H9 (cell line): ENCODE results near the gene CFAP46. TPM values are rescaled to one million over a fixed set of nuclear protein-coding genes. Genes with fewer than 3 reads are reported as not detected.

Source experiments
- DNase-seq: peaks from one replicate; pipeline ENCODE4 v3.0.0-alpha.2; 2017
- H2AFZ ChIP-seq: one replicate; pipeline ENCODE4 v1.6.1; 2013; ENCODE audit warnings: mild to moderate bottlenecking, low read length, control low read depth, moderate library complexity
- H2AK5ac ChIP-seq: 2 replicates; pipeline ENCODE4 v1.6.1; 2013; ENCODE audit warnings: low read length, control low read depth, mixed read lengths; ENCODE audit not compliant: insufficient read length
- H2BK120ac ChIP-seq: one replicate; pipeline ENCODE4 v1.6.1; 2013; ENCODE audit warnings: low read depth, mild to moderate bottlenecking, low read length, control low read depth, inconsistent platforms; ENCODE audit not compliant: poor library complexity, severe bottlenecking
- H2BK12ac ChIP-seq: 2 replicates; pipeline ENCODE4 v1.6.1; 2013; ENCODE audit warnings: low read length, control low read depth, mixed read lengths, low read depth; ENCODE audit not compliant: insufficient read length
- H2BK15ac ChIP-seq: 2 replicates; pipeline ENCODE4 v1.6.1; 2013; ENCODE audit warnings: low read depth, low read length, control low read depth
- H2BK20ac ChIP-seq: one replicate; pipeline ENCODE4 v1.6.1; 2013; ENCODE audit warnings: low read depth, mild to moderate bottlenecking, low read length, control low read depth, inconsistent platforms; ENCODE audit not compliant: poor library complexity, severe bottlenecking
- H2BK5ac ChIP-seq: 2 replicates; pipeline ENCODE4 v1.6.1; 2013; ENCODE audit warnings: low read length, control low read depth, mixed read lengths; ENCODE audit not compliant: insufficient read length
- H3K14ac ChIP-seq: 2 replicates; pipeline ENCODE4 v1.6.1; 2013; ENCODE audit warnings: low read length, control low read depth; ENCODE audit not compliant: insufficient read depth
- H3K18ac ChIP-seq: 2 replicates; pipeline ENCODE4 v1.6.1; 2013; ENCODE audit warnings: low read depth, mild to moderate bottlenecking, mixed read lengths, low read length, control low read depth; ENCODE audit not compliant: insufficient read length
- H3K23ac ChIP-seq: 2 replicates; pipeline ENCODE4 v1.6.1; 2013; ENCODE audit warnings: low read length, control low read depth, mixed read lengths, low read depth; ENCODE audit not compliant: insufficient read length
- H3K23me2 ChIP-seq: 2 replicates; pipeline ENCODE4 v1.6.1; 2013; ENCODE audit warnings: low read depth, mild to moderate bottlenecking, mixed read lengths, low read length, control low read depth; ENCODE audit not compliant: insufficient read length, poor library complexity, severe bottlenecking
- H3K27ac ChIP-seq: 2 replicates; pipeline ENCODE4 v1.5.1; 2013; ENCODE audit warnings: low read length, control low read depth, mixed read lengths, low read depth; ENCODE audit not compliant: insufficient read length
- H3K27me3 ChIP-seq: 2 replicates; pipeline ENCODE4 v1.6.1; 2013; ENCODE audit warnings: low read length, control low read depth, inconsistent platforms; ENCODE audit not compliant: insufficient read depth
- H3K4ac ChIP-seq: 2 replicates; pipeline ENCODE4 v1.6.1; 2013; ENCODE audit warnings: low read depth, mild to moderate bottlenecking, control low read depth, inconsistent platforms, low read length, moderate library complexity
- H3K4me1 ChIP-seq: 2 replicates; pipeline ENCODE4 v1.6.1; 2013; ENCODE audit warnings: low read length, control low read depth, inconsistent platforms; ENCODE audit not compliant: insufficient read depth
- H3K4me2 ChIP-seq: 2 replicates; pipeline ENCODE4 v1.6.1; 2013; ENCODE audit warnings: low read length, control low read depth, mixed read lengths; ENCODE audit not compliant: insufficient read length, insufficient read depth
- H3K56ac ChIP-seq: 2 replicates; pipeline ENCODE4 v1.6.1; 2013; ENCODE audit warnings: low read depth, mild to moderate bottlenecking, mixed read lengths, low read length, control low read depth; ENCODE audit not compliant: insufficient read length
- H3K79me1 ChIP-seq: 2 replicates; pipeline ENCODE4 v1.6.1; 2013; ENCODE audit warnings: low read depth, mild to moderate bottlenecking, moderate library complexity, low read length, control low read depth, inconsistent platforms; ENCODE audit not compliant: insufficient read depth, poor library complexity, severe bottlenecking
- H3K79me2 ChIP-seq: 2 replicates; pipeline ENCODE4 v1.6.1; 2013; ENCODE audit warnings: low read length, control low read depth, inconsistent platforms; ENCODE audit not compliant: insufficient read depth
- H3K9ac ChIP-seq: 2 replicates; pipeline ENCODE4 v1.6.1; 2013; ENCODE audit warnings: low read length, control low read depth, mixed read lengths; ENCODE audit not compliant: insufficient read length; ENCODE audit errors: extremely low read depth
- H3K9me3 ChIP-seq: one replicate; pipeline ENCODE4 v1.6.1; 2013; ENCODE audit warnings: low read depth, low read length, inconsistent platforms; ENCODE audit not compliant: control insufficient read depth
- H3T11ph ChIP-seq: one replicate; pipeline ENCODE4 v1.6.1; 2013; ENCODE audit warnings: mild to moderate bottlenecking, low read length, control low read depth, inconsistent platforms
- H4K20me1 ChIP-seq: one replicate; pipeline ENCODE4 v1.6.1; 2013; ENCODE audit not compliant: control insufficient read depth, insufficient read length, insufficient read depth
- H4K5ac ChIP-seq: 2 replicates; pipeline ENCODE4 v1.6.1; 2013; ENCODE audit warnings: low read depth, mild to moderate bottlenecking, mixed read lengths, low read length, control low read depth; ENCODE audit not compliant: insufficient read length
- H4K8ac ChIP-seq: replicated peaks from 2 replicates; pipeline ENCODE4 v1.6.1; 2013; ENCODE audit warnings: low read length, control low read depth, mixed read lengths, low read depth; ENCODE audit not compliant: insufficient read length
- H4K91ac ChIP-seq: 2 replicates; pipeline ENCODE4 v1.6.1; 2013; ENCODE audit warnings: low read depth, mild to moderate bottlenecking, moderate library complexity, mixed read lengths, low read length, control low read depth; ENCODE audit not compliant: insufficient read length
- H3K27ac Mint-ChIP-seq, 3 experiments: 2 replicates in 2 of 3; 3 replicates in 1 of 3; pipeline ENCODE4 v1.8.0; 2020 to 2021; ENCODE audit warnings: mixed read lengths in 3 of 3, mild to moderate bottlenecking in 1 of 3, moderate library complexity in 1 of 3
- H3K27me3 Mint-ChIP-seq: 2 replicates; pipeline ENCODE4 v1.8.0; 2021; ENCODE audit warnings: low read depth, mild to moderate bottlenecking, moderate library complexity, mixed read lengths
- H3K36me3 Mint-ChIP-seq, 3 experiments: 2 replicates in 2 of 3; 3 replicates in 1 of 3; pipeline ENCODE4 v1.8.0; 2020 to 2021; ENCODE audit warnings: low read depth in 3 of 3, mixed read lengths in 3 of 3; ENCODE audit not compliant: insufficient read depth in 1 of 3
- H3K4me1 Mint-ChIP-seq, 2 experiments: 2 replicates each; pipeline ENCODE4 v1.8.0; 2020; ENCODE audit warnings: mixed read lengths in 2 of 2
- H3K4me3 Mint-ChIP-seq, 2 experiments: 2 replicates in 1 of 2; 3 replicates in 1 of 2; pipeline ENCODE4 v1.8.0; 2020 to 2021; ENCODE audit warnings: mild to moderate bottlenecking in 2 of 2, mixed read lengths in 2 of 2, moderate library complexity in 1 of 2
- H3K9me3 Mint-ChIP-seq, 2 experiments: 2 replicates in 1 of 2; 3 replicates in 1 of 2; pipeline ENCODE4 v1.8.0; 2020; ENCODE audit warnings: mild to moderate bottlenecking in 2 of 2, mixed read lengths in 2 of 2, moderate library complexity in 1 of 2
- WGBS: extraction: QIAGEN DNeasy Blood & Tissue Kit; methylation state at CpG from one replicate; pipeline ENCODE4 v1.1.7; 2013; ENCODE audit warnings: missing lambda C conversion rate, low lambda C conversion rate, mixed read lengths; ENCODE audit not compliant: insufficient read length; ENCODE audit errors: extremely low coverage; 5-methylcytosine and 5-hydroxymethylcytosine counted together
- total RNA-seq: library from RNA; stranded (reverse); gene quantifications from 2 replicates; pipeline ENCODE4 v1.2.1, GENCODE V29; 2021
- TF ChIP-seq, protein P1 (sequence below): fragments of 200-600 bp; sonication (generic); conservative IDR thresholded peaks from 3 replicates; pipeline ENCODE4 v1.8.0; 2021; ENCODE audit warnings: antibody characterized with exemption, mild to moderate bottlenecking

CFAP46 gene
- total RNA-seq, 1 experiment from 2014 or later: 3.1 TPM

DNA sequence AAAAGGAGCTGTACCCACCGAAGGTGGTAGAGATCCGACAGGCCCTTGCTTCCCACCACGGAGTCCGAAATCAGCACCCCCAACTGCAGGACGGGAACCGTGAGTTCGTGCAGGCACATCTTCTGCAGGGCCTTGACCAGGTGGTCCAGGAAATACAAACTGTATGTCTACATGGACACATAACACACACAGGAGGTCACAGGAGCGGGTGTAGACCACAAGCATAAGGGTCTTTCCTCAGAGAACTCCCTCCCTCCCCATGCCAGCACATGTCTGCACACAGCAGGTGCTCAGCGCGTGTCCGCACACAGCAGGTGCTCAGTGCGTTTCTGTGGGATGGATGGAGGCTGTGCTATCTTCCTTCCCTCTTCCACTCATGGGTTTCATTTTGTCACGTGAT lies 69.7 kb downstream of the CFAP46 start:
- H2BK12ac ChIP-seq: no peak overlapping the region
- no peak overlapping the region for H2AFZ ChIP-seq
- H3K23ac ChIP-seq: no peak overlapping the region
- no peak overlapping the region for H3K14ac ChIP-seq
- no peaks in the 10 kb centered on the region for H3K4me1 Mint-ChIP-seq
- H3K18ac ChIP-seq: no peak overlapping the region
- no peak overlapping the region for H3K56ac ChIP-seq
- H3K27me3 ChIP-seq: no peaks in the 10 kb centered on the region
- no peak overlapping the region for H3K4ac ChIP-seq
- H4K5ac ChIP-seq: no peak overlapping the region
- TF ChIP-seq, protein P1, sequence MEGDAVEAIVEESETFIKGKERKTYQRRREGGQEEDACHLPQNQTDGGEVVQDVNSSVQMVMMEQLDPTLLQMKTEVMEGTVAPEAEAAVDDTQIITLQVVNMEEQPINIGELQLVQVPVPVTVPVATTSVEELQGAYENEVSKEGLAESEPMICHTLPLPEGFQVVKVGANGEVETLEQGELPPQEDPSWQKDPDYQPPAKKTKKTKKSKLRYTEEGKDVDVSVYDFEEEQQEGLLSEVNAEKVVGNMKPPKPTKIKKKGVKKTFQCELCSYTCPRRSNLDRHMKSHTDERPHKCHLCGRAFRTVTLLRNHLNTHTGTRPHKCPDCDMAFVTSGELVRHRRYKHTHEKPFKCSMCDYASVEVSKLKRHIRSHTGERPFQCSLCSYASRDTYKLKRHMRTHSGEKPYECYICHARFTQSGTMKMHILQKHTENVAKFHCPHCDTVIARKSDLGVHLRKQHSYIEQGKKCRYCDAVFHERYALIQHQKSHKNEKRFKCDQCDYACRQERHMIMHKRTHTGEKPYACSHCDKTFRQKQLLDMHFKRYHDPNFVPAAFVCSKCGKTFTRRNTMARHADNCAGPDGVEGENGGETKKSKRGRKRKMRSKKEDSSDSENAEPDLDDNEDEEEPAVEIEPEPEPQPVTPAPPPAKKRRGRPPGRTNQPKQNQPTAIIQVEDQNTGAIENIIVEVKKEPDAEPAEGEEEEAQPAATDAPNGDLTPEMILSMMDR: no peak
- no peak overlapping the region for H2BK5ac ChIP-seq
- WGBS: no CpG with 5 or more reads among the region's 13 CpGs
- H3K9me3 Mint-ChIP-seq: peaks cover 20 to 23% of the 10 kb centered on the region in 2 experiments
- no peak overlapping the region for H2BK120ac ChIP-seq
- H3K4me2 ChIP-seq: no peak overlapping the region
- no peak overlapping the region for H3K4me3 Mint-ChIP-seq
- no peak overlapping the region for H3K27ac ChIP-seq
- H3K79me2 ChIP-seq: no peaks in the 10 kb centered on the region
- H3K4me1 ChIP-seq: no peaks in the 10 kb centered on the region
- no peaks in the 10 kb centered on the region for H3K79me1 ChIP-seq
- H4K8ac ChIP-seq: no peak overlapping the region
- H2AK5ac ChIP-seq: no peak overlapping the region
- H2BK15ac ChIP-seq: no peak overlapping the region
- H3K36me3 Mint-ChIP-seq: peaks cover 3 to 8% (median 8%) of the 10 kb centered on the region in 3 experiments; a peak in 6 of 7 replicates
- H3K23me2 ChIP-seq: no peaks in the 10 kb centered on the region
- no peak for DNase-seq
- no peaks in the 10 kb centered on the region for H4K20me1 ChIP-seq
- H3K9ac ChIP-seq: no peak overlapping the region
- no peak overlapping the region for H2BK20ac ChIP-seq
- H3K9me3 ChIP-seq: peaks cover 5% of the 10 kb centered on the region
- H4K91ac ChIP-seq: no peak overlapping the region
- H3K27me3 Mint-ChIP-seq: peaks cover 13% of the 10 kb centered on the region; the same call in 1 of the 2 replicates
- H3K27ac Mint-ChIP-seq: no peak overlapping the region
- H3T11ph ChIP-seq: no peak overlapping the region
